A549 (cell line): Measurements from ENCODE around the gene ASCC2. TPM values are rescaled to one million over a fixed set of nuclear protein-coding genes. Genes with fewer than 3 reads are reported as not detected.
A peak's percentile ranks its signal among the peaks of the same experiment; 100 is the strongest.

Experiments
- ATAC-seq, 2 experiments: fragments of 200-7000 bp in 1 of 2; fragments of >200 bp in 1 of 2; cut with Nextera tagmentation in 1 of 2; cut with Tn5 transposase in 1 of 2; 3 replicates each; pipeline versions ENCODE4 v1.8.0 to v1.9.1; 2018 to 2020; ENCODE audit warnings: mild to moderate bottlenecking in 1 of 2, moderate library complexity in 1 of 2
- CTCF ChIA-PET: fragments of 300-600 bp; sonication (Branson Sonifier 250); formaldehyde crosslinking; extraction: SDS; loops from one replicate; lab custom pipeline; 2021; ENCODE audit warnings: antibody characterized with exemption, inconsistent platforms; lab: Yijun Ruan, JAX
- POLR2A ChIA-PET: fragments of 350-600 bp; formaldehyde crosslinking; extraction: SDS; loops from one replicate; lab custom pipeline; 2021; ENCODE audit warnings: antibody characterized with exemption, inconsistent platforms; lab: Yijun Ruan, JAX
- DNase-seq, 2 experiments: peaks; one replicate each; pipeline versions ENCODE4 v3.0.0 to v3.0.0-alpha.2; 2011 to 2016; ENCODE audit warnings: low read depth in 1 of 2, low spot score in 1 of 2
- FAIRE-seq: peaks from 2 replicates; lab custom pipeline; 2011; peaks lifted over from hg19 to GRCh38; lab: Jason Lieb, UNC
- H3K27ac ChIP-seq, 2 experiments: fragments of >200 bp; sonication (Bioruptor Twin); formaldehyde crosslinking; 3 replicates each; pipeline ENCODE4 v1.5.1; 2016 to 2017
- H3K4me1 ChIP-seq: fragments of >200 bp; sonication (Bioruptor Twin); formaldehyde crosslinking; 3 replicates; pipeline ENCODE4 v1.6.1; 2016
- H3K4me2 ChIP-seq: fragments of >200 bp; sonication (Bioruptor Twin); formaldehyde crosslinking; 3 replicates; pipeline ENCODE4 v1.6.1; 2016
- H3K4me3 ChIP-seq: fragments of >200 bp; sonication (Bioruptor Twin); formaldehyde crosslinking; 3 replicates; pipeline ENCODE4 v1.5.1; 2016
- H3K9me3 ChIP-seq: fragments of >200 bp; sonication (Bioruptor Twin); formaldehyde crosslinking; 3 replicates; pipeline ENCODE4 v1.6.1; 2016
- ATOH8 ChIP-seq: fragments of 250-450 bp; sonication (Bioruptor Pico); IDR thresholded peaks from 2 replicates; pipeline ENCODE4 v1.5.0; 2020; ENCODE audit warnings: low read depth, mild to moderate bottlenecking, moderate library complexity
- BHLHE40 ChIP-seq: IDR thresholded peaks from 2 replicates; pipeline ENCODE4 v1.6.1; 2012; ENCODE audit warnings: low read depth, low read length, inconsistent platforms
- CHD2 ChIP-seq: fragments of 150-350 bp; IDR thresholded peaks from 2 replicates; pipeline ENCODE4 v1.6.1; 2014; ENCODE audit warnings: low read length; ENCODE audit not compliant: partially characterized antibody
- CHD4 ChIP-seq: fragments of 200-600 bp; sonication (generic); IDR thresholded peaks from 2 replicates; pipeline ENCODE4 v1.6.1; 2016; ENCODE audit warnings: antibody characterized with exemption, mild to moderate bottlenecking, borderline replicate concordance
- FOSB ChIP-seq: fragments of 250-450 bp; sonication (Bioruptor Pico); IDR thresholded peaks from 2 replicates; pipeline ENCODE4 v1.5.0; 2020; ENCODE audit warnings: mild to moderate bottlenecking, moderate library complexity
- GATA3 ChIP-seq: IDR thresholded peaks from 2 replicates; pipeline ENCODE4 v1.6.1; 2012; ENCODE audit warnings: borderline replicate concordance
- HDAC2 ChIP-seq: fragments of 200-600 bp; sonication (generic); IDR thresholded peaks from 2 replicates; pipeline ENCODE4 v1.6.1; 2016
- HMGXB4 ChIP-seq: fragments of 250-450 bp; sonication (Bioruptor Pico); IDR thresholded peaks from 2 replicates; pipeline ENCODE4 v1.5.0; 2021; ENCODE audit warnings: mild to moderate bottlenecking, moderate library complexity, borderline replicate concordance
- JUN ChIP-seq, 2 experiments: fragments of >200 bp; sonication (Bioruptor Twin); formaldehyde crosslinking; IDR thresholded peaks; 2 replicates in 1 of 2; 3 replicates in 1 of 2; pipeline ENCODE4 v1.6.1; 2016 to 2017
- MAZ ChIP-seq: fragments of 150-350 bp; IDR thresholded peaks from 2 replicates; pipeline ENCODE4 v1.6.1; 2014; ENCODE audit warnings: antibody characterized with exemption, low read depth, low read length, borderline replicate concordance
- NFE2L2 ChIP-seq: fragments of 150-350 bp; conservative IDR thresholded peaks from 2 replicates; pipeline ENCODE4 v1.6.1; 2014; ENCODE audit warnings: low read length
- PHF8 ChIP-seq: fragments of 200-600 bp; sonication (generic); IDR thresholded peaks from 2 replicates; pipeline ENCODE4 v1.6.1; 2016; ENCODE audit warnings: low read depth, mild to moderate bottlenecking, antibody characterized with exemption, moderate library complexity, borderline replicate concordance
- POLR2A ChIP-seq: IDR thresholded peaks from 2 replicates; pipeline ENCODE4 v1.6.1; 2012; ENCODE audit warnings: mild to moderate bottlenecking, low read length
- RCOR1 ChIP-seq: fragments of 150-350 bp; IDR thresholded peaks from 2 replicates; pipeline ENCODE4 v1.6.1; 2014; ENCODE audit warnings: antibody characterized with exemption, low read length, low read depth
- RFX5 ChIP-seq: fragments of 450-650 bp; IDR thresholded peaks from 2 replicates; pipeline ENCODE4 v1.7.1; 2014; ENCODE audit warnings: antibody characterized with exemption, mild to moderate bottlenecking, moderate library complexity
- SREBF2 ChIP-seq: fragments of 450-650 bp; IDR thresholded peaks from 2 replicates; pipeline ENCODE4 v1.6.1; 2014; ENCODE audit warnings: mild to moderate bottlenecking, moderate library complexity
- USF2 ChIP-seq: fragments of 450-650 bp; IDR thresholded peaks from 2 replicates; pipeline ENCODE4 v1.6.1; 2014; ENCODE audit warnings: antibody characterized with exemption
- ZC3H11A ChIP-seq: fragments of 450-650 bp; IDR thresholded peaks from 2 replicates; pipeline ENCODE4 v1.6.1; 2014; ENCODE audit warnings: antibody characterized with exemption, mild to moderate bottlenecking
- ZFP36 ChIP-seq: fragments of 450-650 bp; IDR thresholded peaks from 2 replicates; pipeline ENCODE4 v1.6.1; 2014; ENCODE audit warnings: borderline replicate concordance; ENCODE audit not compliant: partially characterized antibody
- ZSCAN20 ChIP-seq: fragments of 250-450 bp; sonication (Bioruptor Pico); IDR thresholded peaks from 2 replicates; pipeline ENCODE4 v1.8.0; 2022; ENCODE audit warnings: mild to moderate bottlenecking, moderate library complexity
- WGBS: methylation state at CpG from one replicate; pipeline ENCODE4 v1.1.6; 2017; ENCODE audit errors: missing lambda C conversion rate; 5-methylcytosine and 5-hydroxymethylcytosine counted together
- polyA minus RNA-seq: library from RNA; depleted of rRNA, polyadenylated mRNA; stranded (reverse); fragments of >200 nt; gene quantifications from 2 replicates; pipeline ENCODE4 v1.2.3, GENCODE V29; 2011; rRNA and poly(A)+ RNA removed
- polyA plus RNA-seq, 4 experiments: library from polyadenylated mRNA; depleted of rRNA in 3 of 4; stranded (reverse); fragments of >200 nt; fragmentation: RNase III in 1 of 4; extraction: RNeasy Plus Mini Kit Qiagen cat#74134 plus additional on column Dnase treatment in 1 of 4; gene quantifications; 2 replicates in 3 of 4; 3 replicates in 1 of 4; pipeline ENCODE4 v1.2.3, GENCODE V29; 2011 to 2017
- TF ChIP-seq, protein P1 (sequence below): IDR thresholded peaks from 2 replicates; pipeline ENCODE4 v1.6.1; 2012
- TF ChIP-seq, protein P2 (sequence below): IDR thresholded peaks from 2 replicates; pipeline ENCODE4 v1.6.1; 2012; ENCODE audit warnings: low read depth, borderline replicate concordance

Gene ASCC2
- 31.6 and 38.0 TPM in 2 replicates for polyA plus RNA-seq (2011; rRNA removed)
- 38.4 and 40.1 TPM in 2 replicates for polyA plus RNA-seq (2012; cell fraction: cytosol; rRNA removed)
- polyA plus RNA-seq (2012; cell fraction: nucleus; rRNA removed), result 44.8 and 50.3 TPM in 2 replicates
- polyA plus RNA-seq (2017; fragmentation: RNase III; extraction: RNeasy Plus Mini Kit Qiagen cat#74134 plus additional on column Dnase treatment), result 24.9 to 27.2 TPM (median 26.8 TPM) in 3 replicates
- polyA minus RNA-seq, result 47.1 and 48.2 TPM in 2 replicates

DNA sequence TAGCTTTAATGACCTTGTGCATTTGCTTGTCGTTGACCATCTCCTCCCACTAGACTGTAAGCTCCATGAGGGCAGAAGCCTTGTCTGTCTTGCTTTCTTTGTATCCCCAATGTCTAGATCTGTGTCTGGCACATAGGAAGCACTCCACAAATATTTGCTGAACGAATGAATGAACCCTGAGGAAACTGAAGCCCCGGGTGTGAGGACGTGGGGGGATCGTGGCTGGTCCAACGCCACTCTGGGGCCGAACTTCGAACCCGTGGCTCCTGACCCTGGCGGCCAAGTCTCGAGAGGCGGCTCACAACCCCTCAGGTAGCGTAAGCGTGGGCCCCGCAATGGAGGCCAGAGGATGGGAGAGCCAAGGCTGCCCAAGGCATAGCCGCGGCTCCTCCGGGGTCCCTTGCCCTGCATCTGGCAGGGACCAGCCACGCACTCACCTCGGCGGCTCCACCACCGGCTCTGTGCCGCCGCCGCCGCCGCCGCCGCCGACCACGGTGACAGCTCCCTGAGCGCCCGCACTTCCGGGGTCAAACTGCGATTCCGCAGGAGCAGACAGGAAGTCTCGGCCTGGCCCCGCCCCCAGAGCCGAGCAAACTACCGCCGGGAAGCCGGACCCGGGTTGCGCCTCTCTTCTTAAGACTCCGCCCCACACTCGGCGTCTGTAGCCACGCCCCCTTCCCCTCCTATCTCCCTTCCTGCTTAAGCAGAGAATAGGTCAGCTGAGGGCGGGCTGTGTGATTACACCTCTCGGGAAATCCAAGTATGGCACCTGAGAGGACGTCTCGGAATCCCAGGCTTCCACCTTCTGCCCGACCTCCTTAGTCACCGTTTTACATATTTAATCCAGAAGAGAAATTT lies at the start of gene ASCC2:
TSS of gene ASCC2 (minus strand) at position 534 of the 858 bp plus-strand sequence. CDS start 5,949 bp downstream, outside the sequence.
- Histone ChIP-seq H3K4me1 (peaks cover 27% of the 10 kb centered on the region), H3K9me3 (no peaks in the 10 kb centered on the region), H3K4me2 (peak within 1 kb of the TSS; percentile 95), H3K27ac (peak within 1 kb of the TSS; percentile 85 to 88), H3K4me3 (peak within 1 kb of the TSS; percentile 85)
- DNase-seq (peak; percentile 91 to 97), ATAC-seq (peak; percentile 95 to 98), FAIRE-seq (no peak)
- 6% methylated on average over 10 of the region's 54 CpGs for WGBS
- TF ChIP-seq, protein P1, sequence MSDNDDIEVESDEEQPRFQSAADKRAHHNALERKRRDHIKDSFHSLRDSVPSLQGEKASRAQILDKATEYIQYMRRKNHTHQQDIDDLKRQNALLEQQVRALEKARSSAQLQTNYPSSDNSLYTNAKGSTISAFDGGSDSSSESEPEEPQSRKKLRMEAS, result peak; percentile 42; the same call in 1 of the 2 replicates
- TF ChIP-seq PHF8 (peak; percentile 27; the same call in 1 of the 2 replicates), JUN (IDR thresholded peaks at IDR 0.05) (peak in 1 of 2 experiments; percentile 50; a peak in 2 of 5 replicates), ZSCAN20 (CRISPR knock-in tag) (no peak), USF2 (peak; percentile 52; the same call in 1 of the 2 replicates), POLR2A (peak; percentile 45)
- ChIA-PET POLR2A (interaction anchor here (0.6 to 1.7 kb wide), 5 partner anchors 17 to 132 kb away, joined by 3 to 8 read pairs (median 3); partner anchors contain the start of genes UQCR10 and ZMAT5), CTCF (interaction anchor here (0.6 to 1.9 kb wide), 6 partner anchors 33 to 494 kb away, joined by 3 to 7 read pairs (median 4); no protein-coding TSS in a partner anchor)

DNA sequence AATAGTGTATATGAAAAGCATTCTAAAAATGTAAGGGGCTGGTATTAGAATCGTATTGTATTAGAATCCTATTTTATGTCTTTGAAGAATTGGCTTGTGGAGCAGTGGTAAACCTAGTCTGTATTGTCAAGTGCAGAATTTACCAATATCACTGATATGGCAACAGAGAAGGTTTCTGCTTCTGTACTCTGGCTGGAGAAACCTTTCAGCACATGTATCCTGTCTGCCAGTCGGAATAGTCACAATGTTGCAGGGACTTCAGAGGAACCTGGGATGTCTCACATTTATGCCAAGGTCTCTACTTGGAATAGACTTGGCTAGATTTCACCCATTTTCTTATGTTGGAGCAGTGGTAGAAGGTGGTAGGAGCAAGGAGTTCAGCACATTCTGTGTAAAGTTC lies 49.3 kb upstream of the ASCC2 start:
- TF ChIP-seq ATOH8 (CRISPR knock-in tag) (no peak), HDAC2 (no peak), ZFP36 (no peak), MAZ (no peak)
- TF ChIP-seq, protein P2, sequence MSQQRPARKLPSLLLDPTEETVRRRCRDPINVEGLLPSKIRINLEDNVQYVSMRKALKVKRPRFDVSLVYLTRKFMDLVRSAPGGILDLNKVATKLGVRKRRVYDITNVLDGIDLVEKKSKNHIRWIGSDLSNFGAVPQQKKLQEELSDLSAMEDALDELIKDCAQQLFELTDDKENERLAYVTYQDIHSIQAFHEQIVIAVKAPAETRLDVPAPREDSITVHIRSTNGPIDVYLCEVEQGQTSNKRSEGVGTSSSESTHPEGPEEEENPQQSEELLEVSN, result no peak
- WGBS, result 67% methylated on average over 2 of the region's 2 CpGs
- DNase-seq (no peak), ATAC-seq (no peak), FAIRE-seq (no peak)
- no peak overlapping the region for H3K4me3 ChIP-seq
- no peaks in the 10 kb centered on the region for H3K9me3 ChIP-seq
- H3K4me1 ChIP-seq, result peaks cover 14% of the 10 kb centered on the region; the same call in 2 of the 3 replicates
- CTCF ChIA-PET, result interaction anchor here (0.6 to 2.8 kb wide), 2 partner anchors 118 to 169 kb away, joined by 4 to 6 read pairs; no protein-coding TSS in a partner anchor
- POLR2A ChIA-PET, result no interaction called here
- no peak overlapping the region for H3K27ac ChIP-seq
- H3K4me2 ChIP-seq, result no peak overlapping the region

GRCh38 chr22:29886596-29886995 lies 48.5 kb upstream of the ASCC2 start:
- WGBS, result 93% methylated on average over 1 of the region's 1 CpG
- ATAC-seq, result no peak
- CTCF ChIA-PET, result interaction anchor here (2.8 kb wide), 1 partner anchor 119 kb away, joined by 6 read pairs; no protein-coding TSS in a partner anchor
- no peak for FAIRE-seq
- H3K4me1 ChIP-seq, result peaks cover 14% of the 10 kb centered on the region; the same call in 2 of the 3 replicates
- no peak overlapping the region for H3K4me3 ChIP-seq
- H3K4me2 ChIP-seq, result no peak overlapping the region
- POLR2A ChIA-PET, result no interaction called here
- DNase-seq, result no peak
- H3K9me3 ChIP-seq, result no peaks in the 10 kb centered on the region
- H3K27ac ChIP-seq, result no peak overlapping the region
- TF ChIP-seq MAZ, result no peak
- TF ChIP-seq, all 56 proteins: peak for 0

DNA sequence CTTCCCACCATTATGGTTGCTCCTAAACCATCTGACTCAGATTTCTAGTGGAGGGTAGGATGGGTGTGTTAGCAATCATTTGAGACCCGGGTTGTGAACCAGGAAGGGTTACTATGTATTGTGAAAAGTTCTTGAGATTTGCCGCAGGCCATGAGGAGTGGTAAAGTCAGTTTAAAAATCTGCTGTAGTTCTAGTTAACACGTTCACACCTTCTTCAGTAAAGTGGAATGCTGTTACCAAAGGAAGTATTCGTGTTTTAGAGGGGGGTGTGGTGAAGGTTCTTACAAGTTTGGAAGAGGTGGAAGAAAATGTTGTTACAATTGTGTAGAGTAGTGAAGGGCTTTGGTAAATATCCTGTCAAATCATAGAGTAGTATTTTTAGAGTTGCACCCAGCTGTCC lies 47.5 kb upstream of the ASCC2 start:
- WGBS, result 88% methylated on average over 4 of the region's 4 CpGs
- Histone ChIP-seq H3K4me3 (no peak overlapping the region), H3K27ac (no peak overlapping the region), H3K4me1 (peaks cover 14% of the 10 kb centered on the region; the same call in 2 of the 3 replicates), H3K9me3 (no peaks in the 10 kb centered on the region), H3K4me2 (no peak overlapping the region)
- ChIA-PET POLR2A (no interaction called here), CTCF (interaction anchor here (2.8 kb wide), 1 partner anchor 120 kb away, joined by 6 read pairs; no protein-coding TSS in a partner anchor)
- DNase-seq (no peak), ATAC-seq (no peak), FAIRE-seq (no peak)
- no peak for TF ChIP-seq RFX5
- TF ChIP-seq BHLHE40, result no peak
- TF ChIP-seq JUN (IDR thresholded peaks at IDR 0.05), result no peak
- no peak for TF ChIP-seq FOSB (CRISPR knock-in tag)
- no peak for TF ChIP-seq CHD4
- TF ChIP-seq, protein P1, result no peak
- TF ChIP-seq HDAC2, result no peak
- TF ChIP-seq SREBF2, result no peak
- no peak for TF ChIP-seq GATA3
- TF ChIP-seq NFE2L2, result no peak
- TF ChIP-seq ZC3H11A, result no peak
- TF ChIP-seq HMGXB4 (CRISPR knock-in tag), result no peak
- no peak for TF ChIP-seq RCOR1
- TF ChIP-seq CHD2, result no peak
